Glomerular visceral epithelial cell (primary cell): Measurements from ENCODE around the gene CHD1.

Experiments used
- DNase-seq: peaks from one replicate; pipeline ENCODE4 v3.0.0-alpha.2; 2016; ENCODE audit errors: extremely low spot score

Gene CHD1

GRCh38 chr5:98935206-98935605, 6.4 kb upstream of the CHD1 start:
- DNase-seq: no peak

- peak; percentile 8 for DNase-seq
Measured at GRCh38 chr5:98934546-98934945, 5.7 kb upstream of the CHD1 start.

GRCh38 chr5:98933445-98934072, 4.8 kb upstream of the CHD1 start:
- DNase-seq: no peak

GRCh38 chr5:98930972-98931762, 2.4 kb upstream of the CHD1 start:
- no peak for DNase-seq

GRCh38 chr5:98929710-98930298, 997 bp upstream of the CHD1 start:
- no peak for DNase-seq

DNA sequence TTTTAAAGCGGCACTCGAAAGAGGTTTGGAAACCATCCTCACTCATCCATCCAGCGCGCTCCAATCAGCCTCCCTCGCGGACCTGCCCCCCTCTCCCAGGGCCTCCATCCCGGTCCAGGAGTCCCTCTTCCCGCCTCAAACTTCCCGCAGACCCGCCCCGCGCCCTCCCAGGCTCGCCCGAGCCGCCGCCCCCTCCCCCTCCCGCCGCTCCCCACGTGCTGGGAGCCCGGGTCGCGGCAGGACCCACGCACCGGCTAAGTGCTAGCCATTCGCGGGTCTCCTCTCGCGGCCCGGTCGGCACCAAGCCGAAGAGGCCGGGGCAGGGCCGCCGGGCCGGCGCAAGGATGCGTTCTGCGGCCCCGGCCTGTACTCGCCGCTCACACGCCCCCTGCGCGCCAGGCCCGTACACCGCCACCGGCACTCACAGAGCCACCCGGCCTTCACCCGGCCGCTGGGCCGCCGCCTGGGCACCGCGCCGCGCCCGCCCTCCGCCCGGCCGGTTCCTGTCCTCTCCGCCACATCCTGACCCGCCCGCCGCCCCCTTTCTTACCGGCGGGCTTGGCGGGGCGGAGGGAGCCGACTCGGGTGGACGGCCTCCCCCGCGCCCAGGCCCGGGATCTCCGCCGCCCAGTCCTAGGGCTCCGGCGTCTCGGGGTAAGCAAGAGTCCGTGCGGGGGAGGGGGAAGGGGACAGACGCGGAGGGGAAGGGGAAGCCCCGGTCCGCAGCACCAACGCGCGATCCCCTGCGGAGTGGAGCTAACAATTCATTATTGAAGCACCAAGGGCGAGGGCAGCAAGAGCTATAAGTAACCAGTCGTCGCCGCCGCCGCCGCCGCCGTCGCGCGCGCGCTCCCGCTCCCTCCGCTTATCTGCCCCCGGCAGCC, 576 bp downstream of the CHD1 start:
- peak; percentile 68 for DNase-seq

DNA sequence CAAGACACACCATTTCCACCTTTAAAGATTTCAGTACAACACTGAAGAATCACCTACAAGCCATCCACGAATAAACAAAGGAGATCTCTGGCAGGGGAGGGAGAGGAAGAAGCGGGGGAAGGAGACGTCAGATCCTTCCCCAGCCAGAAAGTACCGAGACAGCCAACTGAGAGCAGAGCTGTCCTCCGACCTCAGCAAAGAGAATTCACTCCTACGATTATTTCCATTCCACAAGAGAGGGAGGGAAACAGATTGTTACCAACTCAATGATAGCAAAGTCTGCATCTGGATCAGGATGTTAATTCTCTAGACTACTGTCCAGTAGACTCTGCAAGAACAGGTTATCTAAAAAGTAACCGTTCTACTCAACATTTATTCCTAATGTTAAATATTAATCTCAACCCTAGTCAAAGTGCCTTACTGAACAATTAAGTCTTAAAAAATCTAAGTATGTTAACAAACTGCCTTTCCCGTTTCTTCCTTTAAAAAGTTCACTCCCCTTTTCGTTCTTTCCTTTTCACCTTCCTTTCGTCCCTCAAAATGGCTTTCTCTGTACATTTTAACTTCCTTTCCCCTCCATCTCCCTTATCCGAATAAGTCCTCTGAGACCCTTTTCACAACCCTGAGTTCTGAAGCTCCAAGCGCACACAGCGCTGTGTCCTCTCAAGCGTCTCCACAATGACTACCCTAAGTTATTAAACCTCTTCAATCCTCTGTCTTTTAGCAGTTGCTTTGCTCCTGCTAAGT, 1.4 kb downstream of the CHD1 start:
- peak; percentile 64 for DNase-seq

- no peak for DNase-seq
Measured at GRCh38 chr5:98923966-98924365, 4.8 kb downstream of the CHD1 start.

- no peak for DNase-seq
Measured at GRCh38 chr5:98921947-98922505, 6.8 kb downstream of the CHD1 start.

- no peak for DNase-seq
Measured at GRCh38 chr5:98917433-98917832, 11.4 kb downstream of the CHD1 start.

DNA sequence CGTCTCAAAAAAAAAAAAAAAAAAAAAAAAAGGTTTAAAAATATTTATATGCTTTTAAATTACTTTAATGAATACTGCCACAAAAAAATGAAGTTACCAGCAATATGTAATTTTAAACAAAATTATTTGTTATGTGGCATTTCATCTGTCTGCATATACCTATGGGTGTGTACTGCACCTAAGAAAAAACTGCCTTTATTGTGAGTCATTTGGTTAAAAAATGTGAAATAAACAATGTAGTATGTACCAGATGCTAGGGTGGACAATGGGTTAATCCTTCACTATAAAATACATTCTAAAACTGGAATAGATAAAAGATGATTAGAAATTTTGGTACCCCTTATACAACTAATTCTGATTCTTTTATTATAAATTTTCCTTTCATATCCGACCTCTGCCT, 12.3 kb downstream of the CHD1 start:
- DNase-seq: no peak

- DNase-seq: no peak
Measured at GRCh38 chr5:98913911-98914310, 14.9 kb downstream of the CHD1 start.

GRCh38 chr5:98911280-98912040, 17.3 kb downstream of the CHD1 start:
- no peak for DNase-seq

GRCh38 chr5:98909363-98909762, 19.4 kb downstream of the CHD1 start:
- no peak for DNase-seq

- no peak for DNase-seq
Measured at GRCh38 chr5:98907951-98908350, 20.9 kb downstream of the CHD1 start.

DNA sequence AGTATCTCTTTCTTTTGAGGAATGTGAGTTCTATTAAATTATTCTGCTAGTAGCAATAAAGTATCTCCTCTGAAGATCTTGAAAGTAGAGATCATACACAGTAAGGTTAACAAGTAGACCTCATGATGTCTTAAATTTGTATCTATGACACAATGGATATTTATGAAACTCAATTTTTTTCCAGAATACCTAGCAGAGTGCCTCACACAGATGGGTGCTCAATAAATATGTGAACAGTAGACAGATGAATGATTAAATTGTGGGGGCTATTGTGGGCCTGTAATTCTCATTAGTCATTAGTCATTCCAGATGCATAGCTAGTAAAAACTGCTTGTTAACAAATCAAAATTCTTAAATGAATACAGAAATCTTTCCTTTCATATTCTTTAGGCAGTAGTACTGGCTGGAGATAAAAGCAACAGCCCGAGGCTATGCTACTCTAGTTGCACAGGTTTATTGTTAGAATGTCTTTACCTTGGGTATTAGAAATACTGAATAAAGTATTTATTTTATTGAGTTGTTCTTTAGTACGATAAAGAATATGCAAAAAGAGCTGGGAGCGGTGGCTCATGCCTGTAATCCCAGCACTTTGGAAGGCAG, 22.0 kb downstream of the CHD1 start:
- DNase-seq: no peak

DNA sequence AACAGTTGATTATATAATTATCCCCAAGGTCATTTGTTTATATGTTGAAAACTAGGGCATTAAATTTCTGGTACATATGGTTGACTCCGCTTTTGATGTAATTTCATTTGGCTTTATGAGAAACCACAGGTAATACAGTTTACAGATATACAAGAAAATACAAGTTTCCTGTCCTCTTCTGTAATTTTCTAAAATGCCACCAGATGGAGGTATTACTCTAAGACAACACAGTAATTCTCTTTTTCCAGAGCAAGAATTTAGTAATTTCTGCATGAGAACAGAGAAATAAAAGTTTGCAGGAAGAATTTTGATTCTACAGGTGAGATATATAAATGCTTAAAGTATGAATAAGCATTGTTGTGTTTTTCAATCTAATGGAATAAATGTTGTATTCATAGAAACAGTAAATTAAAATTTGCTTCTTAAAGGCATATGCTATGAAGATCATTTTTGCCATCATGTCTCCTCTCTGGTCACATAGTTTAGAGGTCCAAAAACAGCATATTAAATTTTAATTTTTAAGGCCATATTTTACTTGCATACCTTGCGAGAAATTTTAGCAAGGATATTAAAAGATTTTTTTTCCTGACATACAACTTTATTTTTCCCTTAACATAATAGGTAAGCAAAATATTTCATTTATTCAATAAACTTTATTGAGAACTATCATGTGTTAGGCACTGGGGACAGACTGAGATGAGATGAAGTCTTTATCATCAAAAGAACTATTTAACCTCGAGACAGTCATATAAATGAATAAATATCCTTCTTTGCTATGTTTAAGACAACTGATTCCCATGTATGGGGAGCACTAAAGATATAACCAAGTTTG, 22.7 kb downstream of the CHD1 start:
- peak; percentile 52 for DNase-seq

- peak; percentile 43 for DNase-seq
Measured at GRCh38 chr5:98904780-98905179, 24.0 kb downstream of the CHD1 start.

DNA sequence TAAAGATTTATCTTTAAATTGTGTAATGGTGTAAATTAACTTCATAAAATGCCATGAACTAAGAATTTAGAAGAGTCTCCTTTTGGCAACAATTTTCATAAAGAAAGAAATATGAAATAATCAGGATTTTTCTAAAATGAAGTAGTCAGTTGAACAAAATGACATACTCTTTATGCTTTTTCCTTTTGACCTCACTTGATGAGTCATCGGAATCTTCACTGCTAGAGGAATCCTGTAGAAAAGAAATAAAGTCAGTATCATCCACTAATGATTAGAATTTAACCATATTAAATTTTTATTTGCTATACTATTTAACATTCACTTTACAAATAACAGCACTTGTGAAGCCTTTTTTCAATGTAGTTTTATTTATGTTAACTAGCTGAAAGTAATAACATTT, 26.1 kb downstream of the CHD1 start:
- DNase-seq: peak; percentile 25
